HepG2 (cell line): ENCODE data around the gene NRSN2. TPM values are rescaled to one million over a fixed set of nuclear protein-coding genes. Genes with fewer than 3 reads are reported as not detected.

Experiments
- ATAC-seq: fragments of 200-7000 bp; cut with Tn5 transposase; 3 replicates; pipeline ENCODE4 v1.9.1; 2020; ENCODE audit warnings: mild to moderate bottlenecking, moderate library complexity
- BruUV-seq: library from RNA; stranded (reverse); fragments of 400-500 nt; replicated peaks from 2 replicates; lab custom pipeline; 2021; lab: Mats Ljungman, UMichigan
- CTCF ChIA-PET: fragments of 300-600 bp; formaldehyde crosslinking; extraction: SDS; loops from one replicate; lab custom pipeline; 2021; ENCODE audit warnings: low total read pairs, inconsistent platforms, low intra/inter-chr PET ratio; lab: Yijun Ruan, JAX
- POLR2A ChIA-PET: fragments of 350-600 bp; sonication (Branson Sonifier 250); formaldehyde crosslinking; loops from one replicate; lab custom pipeline; 2020; ENCODE audit warnings: antibody characterized with exemption, inconsistent platforms; lab: Yijun Ruan, JAX
- DNase-seq: peaks from one replicate; pipeline ENCODE4 v3.0.0-alpha.2; 2015; ENCODE audit warnings: low spot score
- FAIRE-seq: peaks from 3 replicates; lab custom pipeline; 2011; peaks lifted over from hg19 to GRCh38; lab: Jason Lieb, UNC
- H2AFZ ChIP-seq: one replicate; pipeline ENCODE4 v1.6.1; 2011; ENCODE audit warnings: low read length, inconsistent platforms
- H3K27ac ChIP-seq: fragments of 300-600 bp; 3 replicates; pipeline ENCODE4 v1.8.0; 2011; ENCODE audit warnings: mixed run types, mild to moderate bottlenecking, mixed read lengths, low read length, inconsistent platforms; ENCODE audit not compliant: insufficient read depth; ENCODE audit errors: extremely low read length
- H3K27me3 ChIP-seq, 2 experiments: fragments of 200-600 bp in 1 of 2; 2 replicates in 1 of 2; 3 replicates in 1 of 2; pipeline versions ENCODE4 v1.6.0 to v1.8.0; 2011; ENCODE audit warnings: low read length in 2 of 2, mild to moderate bottlenecking in 2 of 2, moderate library complexity in 2 of 2, inconsistent platforms in 1 of 2; ENCODE audit not compliant: insufficient read depth in 2 of 2, control insufficient read depth in 1 of 2
- H3K36me3 ChIP-seq, 2 experiments: fragments of 200-600 bp in 1 of 2; replicated peaks in 1 of 2; 2 replicates in 1 of 2; 3 replicates in 1 of 2; pipeline versions ENCODE4 v1.5.1 to v1.8.0; 2011; ENCODE audit warnings: low read length in 2 of 2, inconsistent platforms in 1 of 2; ENCODE audit not compliant: insufficient read depth in 2 of 2, control insufficient read depth in 1 of 2
- H3K4me1 ChIP-seq: 2 replicates; pipeline ENCODE4 v1.5.1; 2012; ENCODE audit warnings: low read length, inconsistent platforms; ENCODE audit not compliant: insufficient read depth
- H3K4me2 ChIP-seq: 2 replicates; pipeline ENCODE4 v1.6.0; 2011; ENCODE audit warnings: low read depth, low read length, inconsistent platforms
- H3K4me3 ChIP-seq, 3 experiments: fragments of 200-600 bp in 1 of 3; sonication (generic), shearing (Covaris generic) in 1 of 3; replicated peaks in 1 of 3; 2 replicates each; pipeline ENCODE4 v1.5.1; 2011 to 2016; ENCODE audit warnings: low read length in 3 of 3, inconsistent platforms in 2 of 3, low read depth in 2 of 3, mild to moderate bottlenecking in 2 of 3, control low read depth in 1 of 3, mixed read lengths in 1 of 3; ENCODE audit not compliant: insufficient read depth in 1 of 3
- H3K79me2 ChIP-seq: one replicate; pipeline ENCODE4 v1.6.1; 2011; ENCODE audit warnings: low read length, inconsistent platforms; ENCODE audit not compliant: insufficient read depth
- H3K9ac ChIP-seq: 2 replicates; pipeline ENCODE4 v1.6.0; 2011; ENCODE audit warnings: mild to moderate bottlenecking, low read depth, low read length, inconsistent platforms; ENCODE audit not compliant: insufficient read depth
- H3K9me3 ChIP-seq: 2 replicates; pipeline ENCODE4 v1.5.1; 2012; ENCODE audit warnings: mild to moderate bottlenecking, low read length
- H4K20me1 ChIP-seq: 2 replicates; pipeline ENCODE4 v1.6.0; 2011; ENCODE audit warnings: inconsistent platforms, mild to moderate bottlenecking, low read length, moderate library complexity; ENCODE audit not compliant: insufficient read depth
- CCDC6 ChIP-seq: sonication (generic); formaldehyde crosslinking; IDR thresholded peaks from 2 replicates; pipeline ENCODE4 v1.8.1; 2022; ENCODE audit warnings: mild to moderate bottlenecking, missing genetic modification reagents, moderate library complexity
- DZIP1 ChIP-seq: sonication (generic); formaldehyde crosslinking; IDR thresholded peaks from 2 replicates; pipeline ENCODE4 v1.5.0; 2020; ENCODE audit warnings: mild to moderate bottlenecking, missing genetic modification reagents
- EEA1 ChIP-seq: sonication (generic); formaldehyde crosslinking; IDR thresholded peaks from 2 replicates; pipeline ENCODE4 v1.5.1; 2020; ENCODE audit warnings: mild to moderate bottlenecking, missing genetic modification reagents, borderline replicate concordance
- HNRNPUL1 ChIP-seq: fragments of 200-400 bp; formaldehyde crosslinking; IDR thresholded peaks from 2 replicates; pipeline ENCODE4 v1.6.1; 2017; ENCODE audit warnings: low read depth, mild to moderate bottlenecking, low read length, moderate library complexity
- PAF1 ChIP-seq: IDR thresholded peaks from 2 replicates; pipeline ENCODE4 v1.6.1; 2016; ENCODE audit warnings: missing genetic modification reagents, missing compliant biosample characterization
- PATZ1 ChIP-seq: sonication (generic); formaldehyde crosslinking; IDR thresholded peaks from 2 replicates; pipeline ENCODE4 v1.4.0; 2020; ENCODE audit warnings: missing genetic modification reagents
- REL ChIP-seq: sonication (generic); formaldehyde crosslinking; conservative IDR thresholded peaks from 2 replicates; pipeline ENCODE4 v1.8.0; 2022; ENCODE audit warnings: mild to moderate bottlenecking, missing genetic modification reagents, moderate library complexity
- SMC3 ChIP-seq: IDR thresholded peaks from 2 replicates; pipeline ENCODE4 v1.6.1; 2011; ENCODE audit warnings: low read length, improper control_type of control experiment
- ZBTB25 ChIP-seq: IDR thresholded peaks from 2 replicates; pipeline ENCODE4 v1.6.1; 2018; ENCODE audit warnings: missing genetic modification reagents
- ZC3H4 ChIP-seq: sonication (generic); formaldehyde crosslinking; IDR thresholded peaks from 2 replicates; pipeline ENCODE4 v1.4.0; 2020; ENCODE audit warnings: missing genetic modification reagents, borderline replicate concordance
- ZEB1 ChIP-seq: IDR thresholded peaks from 2 replicates; pipeline ENCODE4 v1.6.1; 2012; ENCODE audit warnings: mild to moderate bottlenecking, low read depth, inconsistent platforms; ENCODE audit not compliant: insufficient replicate concordance
- ZFP37 ChIP-seq: sonication (generic); formaldehyde crosslinking; IDR thresholded peaks from 2 replicates; pipeline ENCODE4 v1.4.0; 2020; ENCODE audit warnings: missing genetic modification reagents, borderline replicate concordance
- ZNF234 ChIP-seq: sonication (generic); formaldehyde crosslinking; conservative IDR thresholded peaks from 2 replicates; pipeline ENCODE4 v1.5.1; 2020; ENCODE audit warnings: mild to moderate bottlenecking, missing genetic modification reagents
- ZNF83 ChIP-seq: sonication (generic); formaldehyde crosslinking; IDR thresholded peaks from 2 replicates; pipeline ENCODE4 v1.4.0; 2020; ENCODE audit warnings: missing genetic modification reagents, mild to moderate bottlenecking, borderline replicate concordance
- WGBS: methylation state at CpG from one replicate; pipeline ENCODE4 v1.1.6; 2017; ENCODE audit warnings: low lambda C conversion rate; 5-methylcytosine and 5-hydroxymethylcytosine counted together
- in situ Hi-C: cut with HindIII; loops from 2 replicates; pipeline ENCODE4 v1.10.0; 2017; ENCODE audit warnings: low pct_unique_long_range_greater_than_20kb; ENCODE audit not compliant: extremely low pct_ligation_motif_present
- intact Hi-C: fragments of 100-400 bp; cut with micrococcal nuclease; formaldehyde crosslinking; loops from one replicate; pipeline ENCODE4 v1.10.0; 2022; ENCODE audit not compliant: unreplicated experiment
- polyA plus RNA-seq, 8 experiments: library from polyadenylated mRNA; depleted of rRNA in 3 of 8; stranded (reverse) in 7 of 8; unstranded in 1 of 8; fragments of >200 nt; fragmentation: Illumina TruSeq in 4 of 8; extraction: Trizol in 4 of 8; gene quantifications; 2 replicates each; pipeline versions ENCODE4 v1.2.1 to v1.2.3, GENCODE V29; 2011 to 2016; ENCODE audit warnings: low read depth in 4 of 8, missing spikeins in 1 of 8, mixed read lengths in 1 of 8; ENCODE audit not compliant: insufficient read depth in 1 of 8
- total RNA-seq, 5 experiments: library from RNA; depleted of rRNA; stranded (reverse); fragments of >200 nt; fragmentation: Illumina TruSeq; extraction: Trizol; gene quantifications; 2 replicates each; pipeline ENCODE4 v1.2.3, GENCODE V29; 2016; ENCODE audit warnings: low read depth in 1 of 5
- TF ChIP-seq, protein P1 (sequence below): sonication (generic); formaldehyde crosslinking; IDR thresholded peaks from 2 replicates; pipeline ENCODE4 v1.4.0; 2020; ENCODE audit warnings: missing genetic modification reagents, borderline replicate concordance

Gene NRSN2
- total and polyA plus RNA-seq, 2 of the 13 experiments (the other 11 are each of a cell fraction or from before 2014, with no cell fraction given), result 32.3 to 49.4 TPM

DNA sequence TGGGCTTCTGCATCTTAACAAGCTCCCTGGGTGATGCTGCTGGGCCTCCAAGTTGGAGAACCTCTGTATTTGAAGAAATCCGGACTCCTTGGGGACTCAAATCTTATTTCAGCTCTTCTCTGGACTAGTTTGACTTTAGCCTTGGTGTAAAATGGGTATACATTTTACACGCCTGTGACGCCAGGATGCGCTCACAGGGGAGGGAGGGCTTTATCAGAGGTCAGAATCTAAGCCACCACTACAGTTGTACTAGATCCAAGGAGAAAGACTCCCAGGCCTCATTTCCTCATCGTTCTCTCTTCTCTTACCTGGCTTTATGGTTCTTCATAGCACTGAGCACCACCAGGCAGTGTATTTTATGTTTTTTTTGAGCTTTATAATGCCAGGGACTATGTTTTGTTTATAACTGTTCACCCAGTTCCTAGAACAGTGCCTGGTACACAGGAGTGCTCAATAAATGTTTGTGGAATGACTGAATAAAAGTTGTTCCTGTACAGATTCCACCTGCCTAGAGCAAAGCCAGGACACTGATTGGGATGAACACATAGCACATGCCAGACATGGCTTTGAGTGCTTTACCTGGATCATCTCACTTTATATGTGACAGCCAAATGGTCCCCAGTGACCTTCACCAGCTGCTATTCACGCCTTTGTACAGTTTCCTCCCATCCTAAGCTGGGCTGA, 56.1 kb downstream of the NRSN2 start:
- DNase-seq (no peak), FAIRE-seq (no peak), ATAC-seq (no peak)
- no TSS peak for BruUV-seq
- Histone ChIP-seq H3K36me3 (peaks cover 0 to under 1% of the 10 kb centered on the region in 2 experiments; a peak in 3 of 5 replicates), H3K27me3 (no peaks in the 10 kb centered on the region; a peak in 1 of 5 replicates), H3K9ac (peak overlapping the region; percentile 91), H4K20me1 (no peaks in the 10 kb centered on the region), H3K4me2 (peak overlapping the region; percentile 10; the same call in 1 of the 2 replicates), H3K9me3 (no peaks in the 10 kb centered on the region), H3K4me3 (no peak overlapping the region), H2AFZ (no peak overlapping the region), H3K4me1 (peaks cover 93% of the 10 kb centered on the region), H3K27ac (peak overlapping the region; percentile 99), H3K79me2 (peaks cover 10% of the 10 kb centered on the region)
- ChIA-PET CTCF (no interaction called here), POLR2A (interaction anchor here (1.3 to 29.0 kb wide), 6 partner anchors 11 to 141 kb away, joined by 3 to 1587 read pairs (median 34); partner anchors contain the start of genes CSNK2A1, NRSN2 and TRIB3)
- 82% methylated on average over 6 of the region's 6 CpGs for WGBS
- in situ Hi-C loops, result no loop called here
- intact Hi-C loops, result loop anchor here (2.0 kb wide), 1 partner anchor 32 kb away; no protein-coding TSS in a partner anchor
- no peak for TF ChIP-seq ZNF83 (CRISPR knock-in tag)
- no peak for TF ChIP-seq HNRNPUL1
- TF ChIP-seq EEA1, result no peak
- no peak; the same call in 1 of the 2 replicates for TF ChIP-seq PAF1 (CRISPR knock-in tag)
- TF ChIP-seq SMC3, result no peak
- TF ChIP-seq REL (CRISPR knock-in tag), result no peak
- TF ChIP-seq ZFP37, result no peak
- peak; percentile 61; the same call in 1 of the 2 replicates for TF ChIP-seq ZC3H4
- no peak for TF ChIP-seq ZBTB25
- TF ChIP-seq ZNF234, result no peak
- TF ChIP-seq DZIP1 (CRISPR knock-in tag), result no peak
- TF ChIP-seq CCDC6, result no peak
- no peak for TF ChIP-seq ZEB1
- no peak for TF ChIP-seq PATZ1 (CRISPR knock-in tag)
- TF ChIP-seq, protein P1, sequence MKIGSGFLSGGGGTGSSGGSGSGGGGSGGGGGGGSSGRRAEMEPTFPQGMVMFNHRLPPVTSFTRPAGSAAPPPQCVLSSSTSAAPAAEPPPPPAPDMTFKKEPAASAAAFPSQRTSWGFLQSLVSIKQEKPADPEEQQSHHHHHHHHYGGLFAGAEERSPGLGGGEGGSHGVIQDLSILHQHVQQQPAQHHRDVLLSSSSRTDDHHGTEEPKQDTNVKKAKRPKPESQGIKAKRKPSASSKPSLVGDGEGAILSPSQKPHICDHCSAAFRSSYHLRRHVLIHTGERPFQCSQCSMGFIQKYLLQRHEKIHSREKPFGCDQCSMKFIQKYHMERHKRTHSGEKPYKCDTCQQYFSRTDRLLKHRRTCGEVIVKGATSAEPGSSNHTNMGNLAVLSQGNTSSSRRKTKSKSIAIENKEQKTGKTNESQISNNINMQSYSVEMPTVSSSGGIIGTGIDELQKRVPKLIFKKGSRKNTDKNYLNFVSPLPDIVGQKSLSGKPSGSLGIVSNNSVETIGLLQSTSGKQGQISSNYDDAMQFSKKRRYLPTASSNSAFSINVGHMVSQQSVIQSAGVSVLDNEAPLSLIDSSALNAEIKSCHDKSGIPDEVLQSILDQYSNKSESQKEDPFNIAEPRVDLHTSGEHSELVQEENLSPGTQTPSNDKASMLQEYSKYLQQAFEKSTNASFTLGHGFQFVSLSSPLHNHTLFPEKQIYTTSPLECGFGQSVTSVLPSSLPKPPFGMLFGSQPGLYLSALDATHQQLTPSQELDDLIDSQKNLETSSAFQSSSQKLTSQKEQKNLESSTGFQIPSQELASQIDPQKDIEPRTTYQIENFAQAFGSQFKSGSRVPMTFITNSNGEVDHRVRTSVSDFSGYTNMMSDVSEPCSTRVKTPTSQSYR (CRISPR knock-in tag), result peak; percentile 5; the same call in 1 of the 2 replicates
